Vein endothelial cell (primary cell): ENCODE data around the gene OR51B4. TPM values are rescaled to one million over a fixed set of nuclear protein-coding genes. Genes with fewer than 3 reads are reported as not detected.

Experiments used
- total RNA-seq: library from RNA; depleted of rRNA; stranded (reverse); fragments of >200 nt; gene quantifications from 2 replicates; pipeline ENCODE4 v1.2.3, GENCODE V29; 2012

OR51B4 gene
- not detected in 2 replicates for total RNA-seq

GRCh38 chr11:5301846-5302245 is at the start of gene OR51B4:
Gene OR51B4, minus strand, starts transcription at chr11:5301946. Its CDS starts 0 bp downstream, at chr11:5301946.

DNA sequence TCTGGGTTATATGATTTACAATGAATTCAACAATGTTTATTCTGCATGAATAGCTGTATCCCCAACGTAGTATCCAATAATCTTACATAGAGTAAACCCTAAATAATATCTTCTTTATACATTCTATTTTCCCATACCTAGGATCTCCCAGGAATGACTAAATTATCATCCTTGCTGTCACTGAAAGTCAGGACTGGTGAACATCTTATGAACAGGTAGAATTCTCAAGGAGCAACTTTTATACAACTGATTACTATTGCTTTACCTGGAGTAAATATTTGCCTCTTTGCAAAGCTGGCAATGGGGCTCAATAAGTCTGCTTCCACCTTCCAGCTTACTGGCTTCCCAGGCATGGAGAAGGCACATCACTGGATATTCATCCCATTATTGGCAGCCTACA is 49.5 kb upstream of the OR51B4 start, which contains the start of gene OR51B6:
Gene OR51B6 (plus strand): TSS at position 301 of the 400 bp plus-strand sequence. CDS start 0 bp downstream, at position 301.

DNA sequence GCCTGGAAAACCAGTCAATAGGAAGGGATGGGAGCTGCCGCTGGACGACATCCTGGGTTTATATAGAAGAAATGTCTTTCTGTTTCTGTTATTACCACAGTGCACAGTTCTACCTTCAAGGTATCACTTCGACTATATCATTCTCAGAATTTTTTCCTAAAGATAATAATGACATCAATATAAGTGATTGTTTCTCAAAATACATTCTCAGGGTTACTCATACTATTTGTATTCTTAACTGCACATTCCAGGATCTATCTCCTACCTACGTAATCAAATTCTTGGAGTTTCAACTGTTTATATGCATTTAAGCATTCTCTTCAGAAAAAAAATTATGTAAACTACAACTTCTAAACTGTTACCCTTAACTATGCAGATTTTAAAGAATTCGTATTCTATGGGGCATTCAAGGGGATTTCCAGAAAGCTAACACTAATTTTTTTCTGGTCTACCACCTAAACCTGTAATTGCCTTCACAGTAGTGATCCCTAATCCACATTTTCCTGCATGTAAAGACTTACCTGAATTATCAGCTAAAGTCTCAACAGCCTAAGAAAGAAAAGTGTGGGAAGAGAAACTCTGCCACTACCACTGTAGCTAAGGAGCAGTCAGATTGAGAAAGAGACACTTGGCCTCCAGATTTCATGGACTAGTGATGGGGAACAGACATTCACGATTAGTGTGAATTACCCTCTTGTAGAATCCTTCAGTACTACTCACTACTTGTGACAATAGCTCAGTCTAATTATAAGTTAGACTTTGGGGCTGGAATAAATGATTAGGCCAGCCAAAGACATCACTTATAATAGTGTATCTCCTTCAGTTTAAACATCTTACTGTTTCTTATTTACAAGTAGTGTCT is 42.0 kb upstream of the OR51B4 start, which contains the start of gene OR51B5:
Gene OR51B5 (minus strand): TSS at position 51 of the 862 bp plus-strand sequence. CDS start 0 bp downstream, at position 51.

GRCh38 chr11:5324197-5324596 is 22.5 kb upstream of the OR51B4 start, which contains the start of gene OR51B2:
Gene OR51B2, minus strand, starts transcription at chr11:5324297. Its CDS starts 0 bp downstream, at chr11:5324297.

GRCh38 chr11:5269715-5270147 is 32.0 kb downstream of the OR51B4 start, which contains the start of gene HBE1:
Gene HBE1, minus strand, starts transcription at chr11:5269945. Its CDS starts 55 bp downstream, at chr11:5269890.

GRCh38 chr11:5254646-5255413 is 46.9 kb downstream of the OR51B4 start, which contains the start of gene HBG2:
Gene HBG2, minus strand, starts transcription at chr11:5254781. Its CDS starts 53 bp downstream, at chr11:5254728.

Other genes with a start within 250 kb of the OR51B4 start
- gene OR52E2, start 242.3 kb downstream of the OR51B4 start, total RNA-seq = not detected in 2 replicates
- not detected in 2 replicates for gene OR52E1, start 232.4 kb downstream of the OR51B4 start, total RNA-seq
- gene OR52A5, start 163.6 kb downstream of the OR51B4 start, total RNA-seq = not detected in 2 replicates
- not detected in 2 replicates for gene OR52A1, start 147.2 kb downstream of the OR51B4 start, total RNA-seq
- not detected in 2 replicates for gene OR51V1, start 101.3 kb downstream of the OR51B4 start, total RNA-seq
- not detected in 2 replicates for gene HBB, start 74.9 kb downstream of the OR51B4 start, total RNA-seq
- not detected in 2 replicates for gene HBD, start 67.5 kb downstream of the OR51B4 start, total RNA-seq
- gene HBG1, start 52.1 kb downstream of the OR51B4 start, total RNA-seq = not detected in 2 replicates
- gene HBG2, start 47.2 kb downstream of the OR51B4 start, total RNA-seq = not detected in 2 replicates
- not detected in 2 replicates for gene HBE1, start 32.0 kb downstream of the OR51B4 start, total RNA-seq
- not detected in 2 replicates for gene OR51B2, start 22.4 kb upstream of the OR51B4 start, total RNA-seq
- gene OR51B5, start 41.6 kb upstream of the OR51B4 start, total RNA-seq = not detected in 2 replicates
- not detected in 2 replicates for gene OR51B6, start 49.6 kb upstream of the OR51B4 start, total RNA-seq
- gene OR51M1, start 81.9 kb upstream of the OR51B4 start, total RNA-seq = not detected in 2 replicates
- gene OR51Q1, start 120.2 kb upstream of the OR51B4 start, total RNA-seq = not detected in 2 replicates
- not detected in 2 replicates for gene OR51I1, start 139.6 kb upstream of the OR51B4 start, total RNA-seq
- not detected in 2 replicates for gene OR51I2, start 147.4 kb upstream of the OR51B4 start, total RNA-seq
- not detected in 2 replicates for gene OR52D1, start 186.7 kb upstream of the OR51B4 start, total RNA-seq
- not detected in 2 replicates for gene UBQLN3, start 208.0 kb upstream of the OR51B4 start, total RNA-seq
- under 0.01 and 0.10 TPM in 2 replicates for gene UBQLNL, start 214.8 kb upstream of the OR51B4 start, total RNA-seq
- gene OR52H1, start 246.6 kb upstream of the OR51B4 start, total RNA-seq = 0.65 TPM in 1 of 2 replicates, not detected in the other